ENCODE measurements around the gene GOLGB1. TPM values are rescaled to one million over a fixed set of nuclear protein-coding genes. Genes with fewer than 3 reads are reported as not detected.

The GOLGB1 gene
- total and polyA plus RNA-seq, 2 of the 4 experiments (the other 2 are of a cell fraction), result 13.3 to 30.3 TPM

- Histone ChIP-seq H3K9ac (ENCODE audit: low read depth, low read length) (no peak overlapping the region), H2BK15ac (ENCODE audit: low read depth, low read length) (no peak overlapping the region), H3K4me3 (ENCODE audit: insufficient read depth, low read depth, low read length) (no peak overlapping the region), H3K9me1 (ENCODE audit: insufficient read depth, low read length) (no peaks in the 10 kb centered on the region), H3K4ac (ENCODE audit: low read depth, low read length) (no peak overlapping the region), H3K27me3 (ENCODE audit: control insufficient read depth, insufficient read depth, low read length) (no peaks in the 10 kb centered on the region), H3K4me2 (ENCODE audit: low read depth, low read length) (no peak overlapping the region), H2AK9ac (replicated peaks; ENCODE audit: low read depth, low read length, poor library complexity) (no peak overlapping the region), H3K14ac (replicated peaks; ENCODE audit: low read depth, low read length) (no peak overlapping the region), H3K79me1 (ENCODE audit: low read depth in 1 of 2, low read length in 2 of 2) (peaks cover 6 to 9% of the 10 kb centered on the region in 2 experiments; a peak in 3 of 4 replicates), H3K9me3 (ENCODE audit: control insufficient read depth, insufficient read depth, low read length) (no peaks in the 10 kb centered on the region), H3K18ac (ENCODE audit: low read depth, low read length) (no peak overlapping the region), H3K27ac (ENCODE audit: insufficient read depth, low read length) (no peak overlapping the region), H2BK120ac (ENCODE audit: low read depth, low read length) (no peak overlapping the region), H4K8ac (ENCODE audit: low read depth in 2 of 2, low read length in 2 of 2) (no peak overlapping the region), H4K91ac (ENCODE audit: insufficient read depth, low read depth, low read length) (no peak overlapping the region), H2BK20ac (ENCODE audit: low read depth, low read length) (no peak overlapping the region), H4K20me1 (ENCODE audit: insufficient read depth, low read length) (no peaks in the 10 kb centered on the region), H3K4me1 (ENCODE audit: control insufficient read depth, insufficient read depth, low read length) (no peaks in the 10 kb centered on the region), H3K56ac (ENCODE audit: extremely low read depth, insufficient read depth, low read length) (no peak overlapping the region), H2BK5ac (ENCODE audit: low read depth, low read length, poor library complexity, severe bottlenecking) (no peak overlapping the region), H3K36me3 (ENCODE audit: control insufficient read depth, insufficient read depth, low read length) (peaks cover 19% of the 10 kb centered on the region), H2AK5ac (ENCODE audit: low read depth, low read length) (no peak overlapping the region), H3K23ac (ENCODE audit: low read depth, low read length) (no peak overlapping the region), H4K5ac (ENCODE audit: low read depth, low read length) (no peak overlapping the region), H2AFZ (replicated peaks; ENCODE audit: low read length, poor library complexity) (no peak overlapping the region)
- ChIA-PET CTCF (no interaction called here), POLR2A (ENCODE audit: unreplicated experiment) (no interaction called here)
- DNase-seq, result no peak
- intact Hi-C loops (cut with micrococcal nuclease), result loop anchor here (5.0 kb wide), 1 partner anchor 33 kb away; no protein-coding TSS in a partner anchor
- in situ Hi-C loops (cut with MboI; ENCODE audit: low sequenced_read_pairs), result no loop called here
- no peak for TF ChIP-seq ELK1 (IDR thresholded peaks at IDR 0.05; ENCODE audit: borderline replicate concordance, low read depth, low read length)
- no peak for TF ChIP-seq CTCF (conservative IDR thresholded peaks at IDR 0.05; ENCODE audit: low read depth, low read length)
- no peak for TF ChIP-seq FOS (IDR thresholded peaks at IDR 0.05; ENCODE audit: low read depth, low read length)
- no peak for TF ChIP-seq CEBPB (IDR thresholded peaks at IDR 0.05; ENCODE audit: low read depth, low read length)
- TF ChIP-seq RAD21 (IDR thresholded peaks at IDR 0.05; ENCODE audit: low read length), result no peak
- no peak for TF ChIP-seq NFE2L2 (IDR thresholded peaks at IDR 0.05; ENCODE audit: low read depth, low read length)
- no peak for TF ChIP-seq MAFK (IDR thresholded peaks at IDR 0.05; ENCODE audit: low read depth, low read length)
- TF ChIP-seq MAZ (IDR thresholded peaks at IDR 0.05; ENCODE audit: borderline replicate concordance, low read depth, low read length), result no peak
- no peak for TF ChIP-seq MXI1 (IDR thresholded peaks at IDR 0.05; ENCODE audit: borderline replicate concordance, low read depth, low read length)
- TF ChIP-seq RCOR1 (IDR thresholded peaks at IDR 0.05; ENCODE audit: insufficient replicate concordance, low read length), result no peak
- no peak for TF ChIP-seq BHLHE40 (IDR thresholded peaks at IDR 0.05; ENCODE audit: low read depth, low read length)
- TF ChIP-seq SMC3 (IDR thresholded peaks at IDR 0.05; ENCODE audit: low read depth, low read length), result no peak
- no peak for TF ChIP-seq POLR2A (IDR thresholded peaks at IDR 0.05; ENCODE audit: low read depth, low read length)
- no peak for TF ChIP-seq CHD1 (IDR thresholded peaks at IDR 0.05; ENCODE audit: low read depth, low read length)
- no peak for TF ChIP-seq RFX5 (IDR thresholded peaks at IDR 0.05; ENCODE audit: low read depth, low read length)
- no peak for TF ChIP-seq USF2 (IDR thresholded peaks at IDR 0.05; ENCODE audit: low read depth, low read length)
- dilution Hi-C loops (cut with HindIII; ENCODE audit: low sequenced_read_pairs, unreplicated experiment), result no loop called here
- ATAC-seq (ENCODE audit: low read depth), result no peak
- WGBS, 2 experiments (ENCODE audit: extremely low coverage in 2 of 2, insufficient read length in 1 of 2), result no CpG with 5 or more reads among the region's 1 CpG
- no TSS peak for BruUV-seq (replicated peaks)
Measured at GRCh38 chr3:121710347-121710746, 39.2 kb downstream of the GOLGB1 start.
